Keratinocyte (primary cell): ENCODE measurements around the gene EVI5. TPM values are rescaled to one million over a fixed set of nuclear protein-coding genes. Genes with fewer than 3 reads are reported as not detected.

Source experiments
- DNase-seq: peaks from one replicate; pipeline ENCODE4 v3.0.0-alpha.2; 2011; ENCODE audit warnings: low read depth, missing footprints, low spot score
- FAIRE-seq: peaks from 2 replicates; lab custom pipeline; 2011; peaks lifted over from hg19 to GRCh38; lab: Jason Lieb, UNC
- H2AFZ ChIP-seq: 2 replicates; pipeline ENCODE4 v1.6.0; 2012; ENCODE audit warnings: low read length, control low read depth, inconsistent platforms; ENCODE audit not compliant: control insufficient read depth
- H3K27ac ChIP-seq: 2 replicates; pipeline ENCODE4 v1.5.1; 2011; ENCODE audit warnings: low read length; ENCODE audit not compliant: control insufficient read depth, insufficient read depth
- H3K27me3 ChIP-seq: 3 replicates; pipeline ENCODE4 v1.6.0; 2011; ENCODE audit warnings: low read length; ENCODE audit not compliant: control insufficient read depth, insufficient read depth; ENCODE audit errors: extremely low read depth
- H3K36me3 ChIP-seq, 2 experiments: 2 replicates in 1 of 2; 3 replicates in 1 of 2; pipeline ENCODE4 v1.5.1; 2011; ENCODE audit warnings: low read length in 2 of 2, mild to moderate bottlenecking in 1 of 2; ENCODE audit not compliant: control insufficient read depth in 2 of 2, insufficient read depth in 2 of 2; ENCODE audit errors: extremely low read depth in 1 of 2
- H3K4me1 ChIP-seq: 3 replicates; pipeline ENCODE4 v1.5.1; 2011; ENCODE audit warnings: low read length; ENCODE audit not compliant: control insufficient read depth, insufficient read depth; ENCODE audit errors: extremely low read depth
- H3K4me2 ChIP-seq: 3 replicates; pipeline ENCODE4 v1.6.0; 2011; ENCODE audit warnings: low read depth, low read length; ENCODE audit not compliant: control insufficient read depth, insufficient read depth; ENCODE audit errors: extremely low read depth
- H3K4me3 ChIP-seq, 3 experiments: fragments of 200-600 bp in 1 of 3; sonication (generic) in 1 of 3; 2 replicates in 2 of 3; 3 replicates in 1 of 3; pipeline ENCODE4 v1.5.1; 2011 to 2016; ENCODE audit warnings: low read length in 3 of 3, mild to moderate bottlenecking in 3 of 3, control low read depth in 2 of 3, inconsistent platforms in 1 of 3, low read depth in 1 of 3, mixed read lengths in 1 of 3, mixed run types in 1 of 3, moderate library complexity in 1 of 3; ENCODE audit not compliant: control insufficient read depth in 2 of 3, insufficient read depth in 2 of 3; ENCODE audit errors: extremely low read depth in 1 of 3
- H3K79me2 ChIP-seq: 2 replicates; pipeline ENCODE4 v1.6.0; 2012; ENCODE audit warnings: low read length; ENCODE audit not compliant: control insufficient read depth, insufficient read depth
- H3K9ac ChIP-seq: 3 replicates; pipeline ENCODE4 v1.6.0; 2011; ENCODE audit warnings: low read length; ENCODE audit not compliant: control insufficient read depth, insufficient read depth; ENCODE audit errors: extremely low read depth
- H3K9me1 ChIP-seq: 3 replicates; pipeline ENCODE4 v1.6.0; 2011; ENCODE audit warnings: low read length; ENCODE audit not compliant: control insufficient read depth, insufficient read depth; ENCODE audit errors: extremely low read depth
- H3K9me3 ChIP-seq: 2 replicates; pipeline ENCODE4 v1.5.1; 2012; ENCODE audit warnings: low read depth, low read length; ENCODE audit not compliant: control insufficient read depth
- H4K20me1 ChIP-seq: 3 replicates; pipeline ENCODE4 v1.6.0; 2011; ENCODE audit warnings: low read length; ENCODE audit not compliant: control insufficient read depth, insufficient read depth; ENCODE audit errors: extremely low read depth
- EZH2 ChIP-seq: IDR thresholded peaks from one replicate; pipeline ENCODE4 v1.6.1; 2012; ENCODE audit warnings: inconsistent platforms, mild to moderate bottlenecking, low read length, moderate library complexity
- dilution Hi-C: fragments of 300-500 bp; cut with MboI; formaldehyde crosslinking; loops from one replicate; pipeline ENCODE4 v1.7.0; 2020; ENCODE audit warnings: low sequenced_read_pairs; ENCODE audit not compliant: extremely low pct_ligation_motif_present
- polyA plus RNA-seq, 5 experiments: library from polyadenylated mRNA; depleted of rRNA in 3 of 5; stranded (reverse) in 3 of 5; stranded (forward) in 1 of 5; unstranded in 1 of 5; fragments of >200 nt; gene quantifications; 1 replicate in 1 of 5; 2 replicates in 3 of 5; 3 replicates in 1 of 5; pipeline versions ENCODE4 v1.2.1 to v1.2.3, GENCODE V29; 2011 to 2012; ENCODE audit warnings: missing spikeins in 2 of 5, low read depth in 1 of 5, low replicate concordance in 1 of 5
- TF ChIP-seq, protein P1 (sequence below), 3 experiments: IDR thresholded peaks in 1 of 3; conservative IDR thresholded peaks in 1 of 3; optimal IDR thresholded peaks in 1 of 3; 2 replicates in 2 of 3; 3 replicates in 1 of 3; pipeline versions ENCODE3 to v1.5.1; 2011; ENCODE audit warnings: low read length in 3 of 3, mild to moderate bottlenecking in 3 of 3, moderate library complexity in 2 of 3, control low read depth in 1 of 3, inconsistent platforms in 1 of 3; ENCODE audit not compliant: insufficient read depth in 2 of 3; ENCODE audit errors: extremely low read depth in 1 of 3

Gene EVI5
- polyA plus RNA-seq, 1 donor (not counting 4 experiments of a cell fraction or from before 2014, with no cell fraction given) = 23.2 TPM

GRCh38 chr1:92509619-92510018 lies 275.3 kb downstream of the EVI5 start:
- Histone ChIP-seq H3K9me3 (no peaks in the 10 kb centered on the region), H3K36me3 (peaks cover 0 to 3% of the 10 kb centered on the region in 2 experiments), H3K9me1 (no peaks in the 10 kb centered on the region), H3K4me1 (no peaks in the 10 kb centered on the region), H3K4me2 (no peak overlapping the region), H3K79me2 (no peaks in the 10 kb centered on the region), H2AFZ (no peak overlapping the region), H3K27me3 (no peaks in the 10 kb centered on the region), H3K9ac (no peak overlapping the region), H4K20me1 (no peaks in the 10 kb centered on the region), H3K27ac (no peak overlapping the region), H3K4me3 (no peak overlapping the region)
- no peak for DNase-seq
- dilution Hi-C loops = no loop called here
- no peak for TF ChIP-seq EZH2
- TF ChIP-seq, protein P1, sequence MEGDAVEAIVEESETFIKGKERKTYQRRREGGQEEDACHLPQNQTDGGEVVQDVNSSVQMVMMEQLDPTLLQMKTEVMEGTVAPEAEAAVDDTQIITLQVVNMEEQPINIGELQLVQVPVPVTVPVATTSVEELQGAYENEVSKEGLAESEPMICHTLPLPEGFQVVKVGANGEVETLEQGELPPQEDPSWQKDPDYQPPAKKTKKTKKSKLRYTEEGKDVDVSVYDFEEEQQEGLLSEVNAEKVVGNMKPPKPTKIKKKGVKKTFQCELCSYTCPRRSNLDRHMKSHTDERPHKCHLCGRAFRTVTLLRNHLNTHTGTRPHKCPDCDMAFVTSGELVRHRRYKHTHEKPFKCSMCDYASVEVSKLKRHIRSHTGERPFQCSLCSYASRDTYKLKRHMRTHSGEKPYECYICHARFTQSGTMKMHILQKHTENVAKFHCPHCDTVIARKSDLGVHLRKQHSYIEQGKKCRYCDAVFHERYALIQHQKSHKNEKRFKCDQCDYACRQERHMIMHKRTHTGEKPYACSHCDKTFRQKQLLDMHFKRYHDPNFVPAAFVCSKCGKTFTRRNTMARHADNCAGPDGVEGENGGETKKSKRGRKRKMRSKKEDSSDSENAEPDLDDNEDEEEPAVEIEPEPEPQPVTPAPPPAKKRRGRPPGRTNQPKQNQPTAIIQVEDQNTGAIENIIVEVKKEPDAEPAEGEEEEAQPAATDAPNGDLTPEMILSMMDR (optimal IDR thresholded peaks at IDR 0.05 in 1 of 3, IDR thresholded peaks at IDR 0.05 in 1 of 3, conservative IDR thresholded peaks at IDR 0.05 in 1 of 3; ENCODE audit: extremely low read depth in 1 of 3, insufficient read depth in 2 of 3, low read length in 3 of 3) = no peak
- no peak for FAIRE-seq

DNA sequence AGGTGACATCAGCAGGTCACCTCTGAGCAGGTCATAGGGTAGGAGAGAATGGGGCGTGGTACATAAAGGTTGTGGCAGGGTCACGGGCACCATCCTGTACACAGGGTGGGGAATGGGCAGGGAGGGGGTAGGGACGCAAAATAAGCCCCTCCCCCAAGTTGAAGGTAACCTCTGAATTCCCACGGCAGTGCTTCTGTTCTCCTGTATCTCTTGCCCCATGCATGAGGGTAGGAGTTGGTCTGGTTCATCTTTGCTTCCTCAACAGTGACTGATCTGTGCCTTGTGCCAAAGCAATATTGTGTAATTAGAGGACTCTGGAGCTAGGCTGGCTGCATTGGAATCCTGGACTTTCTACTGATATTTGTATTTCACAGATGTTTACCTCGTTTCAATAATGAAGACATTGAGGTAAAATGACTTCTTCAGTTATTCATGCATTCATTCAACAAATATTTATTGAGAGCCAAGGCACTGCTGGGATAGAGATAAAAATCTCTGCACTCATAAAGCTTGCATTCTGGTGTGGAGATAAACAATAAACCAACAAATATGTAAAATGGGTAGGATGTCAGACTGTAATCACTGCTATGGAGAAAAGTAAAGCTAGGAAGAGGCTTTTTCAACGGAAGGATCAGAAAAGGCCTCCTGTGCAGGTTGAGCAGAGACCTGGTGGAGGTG lies 279.8 kb downstream of the EVI5 start:
- no peak overlapping the region for H3K4me3 ChIP-seq
- DNase-seq (no peak), FAIRE-seq (no peak)
- no peaks in the 10 kb centered on the region for H3K79me2 ChIP-seq
- no peaks in the 10 kb centered on the region for H3K27me3 ChIP-seq
- no peak overlapping the region for H2AFZ ChIP-seq
- H3K4me1 ChIP-seq = no peaks in the 10 kb centered on the region
- no peak overlapping the region for H3K4me2 ChIP-seq
- dilution Hi-C loops = no loop called here
- no peaks in the 10 kb centered on the region for H3K9me1 ChIP-seq
- H3K27ac ChIP-seq = no peak overlapping the region
- H3K9me3 ChIP-seq = no peaks in the 10 kb centered on the region
- no peak for TF ChIP-seq EZH2
- TF ChIP-seq, protein P1 (optimal IDR thresholded peaks at IDR 0.05 in 1 of 3, IDR thresholded peaks at IDR 0.05 in 1 of 3, conservative IDR thresholded peaks at IDR 0.05 in 1 of 3; ENCODE audit: extremely low read depth in 1 of 3, insufficient read depth in 2 of 3, low read length in 3 of 3) = no peak
- no peak overlapping the region for H3K9ac ChIP-seq
- no peaks in the 10 kb centered on the region for H3K36me3 ChIP-seq
- no peaks in the 10 kb centered on the region for H4K20me1 ChIP-seq
